ENCODE measurements around the gene MOB3A.

The MOB3A gene

GRCh38 chr19:2043251-2043641 is 52.9 kb downstream of the MOB3A start:
- H3K36me3 ChIP-seq (ENCODE audit: insufficient read depth, low read length), result peaks cover 67% of the 10 kb centered on the region
- H3K27me3 ChIP-seq (ENCODE audit: insufficient read depth, low read length), result no peaks in the 10 kb centered on the region
- no peak overlapping the region for H2AFZ ChIP-seq (ENCODE audit: low read depth, low read length)
- no peaks in the 10 kb centered on the region for H3K9me3 ChIP-seq (ENCODE audit: low read length)
- H3K4me3 ChIP-seq (ENCODE audit: low read length), result no peak overlapping the region
- peaks cover under 1% of the 10 kb centered on the region for H3K4me1 ChIP-seq (ENCODE audit: insufficient read depth, low read length)

- peaks cover 67% of the 10 kb centered on the region for H3K36me3 ChIP-seq (ENCODE audit: insufficient read depth, low read length)
- no peaks in the 10 kb centered on the region for H3K9me3 ChIP-seq (ENCODE audit: low read length)
- no peak overlapping the region for H3K4me3 ChIP-seq (ENCODE audit: low read length)
- no peak overlapping the region for H2AFZ ChIP-seq (ENCODE audit: low read depth, low read length)
- H3K27me3 ChIP-seq (ENCODE audit: insufficient read depth, low read length), result no peaks in the 10 kb centered on the region
- H3K4me1 ChIP-seq (ENCODE audit: insufficient read depth, low read length), result no peaks in the 10 kb centered on the region
These were observed 53.5 kb downstream of the MOB3A start for GRCh38 chr19:2042485-2043250.

GRCh38 chr19:2041683-2042484 is 54.2 kb downstream of the MOB3A start:
- H2AFZ ChIP-seq (ENCODE audit: low read depth, low read length), result no peak overlapping the region
- no peaks in the 10 kb centered on the region for H3K9me3 ChIP-seq (ENCODE audit: low read length)
- peaks cover 62% of the 10 kb centered on the region for H3K36me3 ChIP-seq (ENCODE audit: insufficient read depth, low read length)
- H3K4me3 ChIP-seq (ENCODE audit: low read length), result no peak overlapping the region
- H3K27me3 ChIP-seq (ENCODE audit: insufficient read depth, low read length), result no peaks in the 10 kb centered on the region
- no peaks in the 10 kb centered on the region for H3K4me1 ChIP-seq (ENCODE audit: insufficient read depth, low read length)

GRCh38 chr19:2041433-2041682 is 54.8 kb downstream of the MOB3A start:
- Histone ChIP-seq H3K4me1 (ENCODE audit: insufficient read depth, low read length) (no peaks in the 10 kb centered on the region), H3K4me3 (ENCODE audit: low read length) (no peak overlapping the region), H3K9me3 (ENCODE audit: low read length) (no peaks in the 10 kb centered on the region), H3K36me3 (ENCODE audit: insufficient read depth, low read length) (peaks cover 58% of the 10 kb centered on the region), H3K27me3 (ENCODE audit: insufficient read depth, low read length) (no peaks in the 10 kb centered on the region), H2AFZ (ENCODE audit: low read depth, low read length) (no peak overlapping the region)

- H3K4me1 ChIP-seq (ENCODE audit: insufficient read depth, low read length), result no peaks in the 10 kb centered on the region
- no peaks in the 10 kb centered on the region for H3K27me3 ChIP-seq (ENCODE audit: insufficient read depth, low read length)
- no peak overlapping the region for H2AFZ ChIP-seq (ENCODE audit: low read depth, low read length)
- H3K9me3 ChIP-seq (ENCODE audit: low read length), result no peaks in the 10 kb centered on the region
- peaks cover 57% of the 10 kb centered on the region for H3K36me3 ChIP-seq (ENCODE audit: insufficient read depth, low read length)
- no peak overlapping the region for H3K4me3 ChIP-seq (ENCODE audit: low read length)
These were observed 55.3 kb downstream of the MOB3A start for GRCh38 chr19:2040647-2041432.

GRCh38 chr19:2039959-2040646 is 56.0 kb downstream of the MOB3A start:
- no peaks in the 10 kb centered on the region for H3K4me1 ChIP-seq (ENCODE audit: insufficient read depth, low read length)
- H3K9me3 ChIP-seq (ENCODE audit: low read length), result no peaks in the 10 kb centered on the region
- H3K27me3 ChIP-seq (ENCODE audit: insufficient read depth, low read length), result no peaks in the 10 kb centered on the region
- H3K36me3 ChIP-seq (ENCODE audit: insufficient read depth, low read length), result peaks cover 50% of the 10 kb centered on the region
- no peak overlapping the region for H2AFZ ChIP-seq (ENCODE audit: low read depth, low read length)
- H3K4me3 ChIP-seq (ENCODE audit: low read length), result no peak overlapping the region

GRCh38 chr19:2039089-2039958 is 56.8 kb downstream of the MOB3A start:
- Histone ChIP-seq H2AFZ (ENCODE audit: low read depth, low read length) (no peak overlapping the region), H3K9me3 (ENCODE audit: low read length) (no peaks in the 10 kb centered on the region), H3K36me3 (ENCODE audit: insufficient read depth, low read length) (peaks cover 44% of the 10 kb centered on the region), H3K4me3 (ENCODE audit: low read length) (no peak overlapping the region), H3K27me3 (ENCODE audit: insufficient read depth, low read length) (no peaks in the 10 kb centered on the region), H3K4me1 (ENCODE audit: insufficient read depth, low read length) (no peaks in the 10 kb centered on the region)

GRCh38 chr19:2038284-2039088 is 57.6 kb downstream of the MOB3A start:
- H2AFZ ChIP-seq (ENCODE audit: low read depth, low read length), result no peak overlapping the region

GRCh38 chr19:2037651-2038255 is 58.4 kb downstream of the MOB3A start:
- H3K4me1 ChIP-seq (ENCODE audit: insufficient read depth, low read length), result peaks cover 1% of the 10 kb centered on the region
- H3K36me3 ChIP-seq (ENCODE audit: insufficient read depth, low read length), result peaks cover 31% of the 10 kb centered on the region
- no peak overlapping the region for H3K4me3 ChIP-seq (ENCODE audit: low read length)
- H2AFZ ChIP-seq (ENCODE audit: low read depth, low read length), result no peak overlapping the region
- H3K9me3 ChIP-seq (ENCODE audit: low read length), result no peaks in the 10 kb centered on the region
- H3K27me3 ChIP-seq (ENCODE audit: insufficient read depth, low read length), result no peaks in the 10 kb centered on the region

More at GRCh38 chr19:2038284-2039088, 57.6 kb downstream of the MOB3A start:
- no peaks in the 10 kb centered on the region for H3K4me1 ChIP-seq (ENCODE audit: insufficient read depth, low read length)
- H3K4me3 ChIP-seq (ENCODE audit: low read length), result no peak overlapping the region
- peaks cover 38% of the 10 kb centered on the region for H3K36me3 ChIP-seq (ENCODE audit: insufficient read depth, low read length)
- H3K9me3 ChIP-seq (ENCODE audit: low read length), result no peaks in the 10 kb centered on the region
- H3K27me3 ChIP-seq (ENCODE audit: insufficient read depth, low read length), result no peaks in the 10 kb centered on the region

GRCh38 chr19:2036424-2036823 is 59.7 kb downstream of the MOB3A start:
- H3K9me3 ChIP-seq (ENCODE audit: low read length), result no peaks in the 10 kb centered on the region

GRCh38 chr19:2035590-2035991 is 60.5 kb downstream of the MOB3A start:
- no peaks in the 10 kb centered on the region for H3K27me3 ChIP-seq (ENCODE audit: insufficient read depth, low read length)
- peaks cover 12% of the 10 kb centered on the region for H3K36me3 ChIP-seq (ENCODE audit: insufficient read depth, low read length)
- peaks cover 10% of the 10 kb centered on the region for H3K4me1 ChIP-seq (ENCODE audit: insufficient read depth, low read length)
- no peaks in the 10 kb centered on the region for H3K9me3 ChIP-seq (ENCODE audit: low read length)
- H3K4me3 ChIP-seq (ENCODE audit: low read length), result no peak overlapping the region
- H2AFZ ChIP-seq (ENCODE audit: low read depth, low read length), result no peak overlapping the region

More at GRCh38 chr19:2036424-2036823, 59.7 kb downstream of the MOB3A start:
- no peaks in the 10 kb centered on the region for H3K27me3 ChIP-seq (ENCODE audit: insufficient read depth, low read length)
- H2AFZ ChIP-seq (ENCODE audit: low read depth, low read length), result no peak overlapping the region
- no peak overlapping the region for H3K4me3 ChIP-seq (ENCODE audit: low read length)
- H3K36me3 ChIP-seq (ENCODE audit: insufficient read depth, low read length), result peaks cover 21% of the 10 kb centered on the region
- H3K4me1 ChIP-seq (ENCODE audit: insufficient read depth, low read length), result peaks cover 10% of the 10 kb centered on the region

Data from neuron (in vitro differentiated cells).